Measurements from ENCODE around the gene AOAH.
A peak's percentile ranks its signal among the peaks of the same experiment; 100 is the strongest.

The AOAH gene, protein sequence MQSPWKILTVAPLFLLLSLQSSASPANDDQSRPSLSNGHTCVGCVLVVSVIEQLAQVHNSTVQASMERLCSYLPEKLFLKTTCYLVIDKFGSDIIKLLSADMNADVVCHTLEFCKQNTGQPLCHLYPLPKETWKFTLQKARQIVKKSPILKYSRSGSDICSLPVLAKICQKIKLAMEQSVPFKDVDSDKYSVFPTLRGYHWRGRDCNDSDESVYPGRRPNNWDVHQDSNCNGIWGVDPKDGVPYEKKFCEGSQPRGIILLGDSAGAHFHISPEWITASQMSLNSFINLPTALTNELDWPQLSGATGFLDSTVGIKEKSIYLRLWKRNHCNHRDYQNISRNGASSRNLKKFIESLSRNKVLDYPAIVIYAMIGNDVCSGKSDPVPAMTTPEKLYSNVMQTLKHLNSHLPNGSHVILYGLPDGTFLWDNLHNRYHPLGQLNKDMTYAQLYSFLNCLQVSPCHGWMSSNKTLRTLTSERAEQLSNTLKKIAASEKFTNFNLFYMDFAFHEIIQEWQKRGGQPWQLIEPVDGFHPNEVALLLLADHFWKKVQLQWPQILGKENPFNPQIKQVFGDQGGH

DNA sequence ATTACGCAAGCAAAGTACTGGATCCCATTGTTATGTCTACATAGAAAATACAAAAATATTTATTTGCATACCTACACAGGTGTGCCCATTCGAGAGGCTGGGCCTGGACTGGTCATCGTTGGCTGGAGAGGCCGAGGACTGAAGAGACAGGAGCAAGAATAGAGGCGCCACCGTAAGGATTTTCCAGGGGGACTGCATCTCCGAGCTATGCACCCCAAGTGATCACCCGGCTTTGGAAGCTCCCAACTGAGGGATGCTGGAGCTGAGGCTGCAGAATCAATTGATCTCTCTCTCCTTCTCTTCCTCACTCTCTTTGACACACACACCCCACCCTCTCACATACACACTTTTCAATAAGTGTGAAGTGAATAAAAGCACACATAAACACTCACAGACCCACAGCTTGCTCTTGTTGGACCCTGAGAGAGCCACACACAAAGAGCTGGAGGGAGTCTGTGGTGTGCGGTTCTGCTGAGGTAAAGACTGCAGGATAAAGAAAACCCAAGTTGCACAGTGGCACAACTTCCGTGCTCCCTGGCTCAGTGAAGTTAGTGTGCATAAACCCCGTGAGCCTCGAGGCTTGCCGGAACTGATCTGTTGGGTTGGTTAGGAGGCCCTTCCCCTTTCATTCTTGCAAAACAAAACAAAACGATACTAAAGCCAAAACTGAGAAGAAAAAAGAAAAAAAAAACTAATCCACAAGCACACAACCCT lies at the start of gene AOAH:
AOAH (minus strand) TSS at position 544 of the 714 bp plus-strand sequence; CDS start at position 198, 346 bp downstream.
- peak; percentile 37 for DNase-seq

- no peak for DNase-seq
Measured at GRCh38 chr7:36766451-36766850, 42.2 kb upstream of the AOAH start.

- DNase-seq, result no peak
Measured at GRCh38 chr7:36765605-36766004, 41.3 kb upstream of the AOAH start.

- no peak for DNase-seq
Measured at GRCh38 chr7:36764929-36765328, 40.6 kb upstream of the AOAH start.

DNA sequence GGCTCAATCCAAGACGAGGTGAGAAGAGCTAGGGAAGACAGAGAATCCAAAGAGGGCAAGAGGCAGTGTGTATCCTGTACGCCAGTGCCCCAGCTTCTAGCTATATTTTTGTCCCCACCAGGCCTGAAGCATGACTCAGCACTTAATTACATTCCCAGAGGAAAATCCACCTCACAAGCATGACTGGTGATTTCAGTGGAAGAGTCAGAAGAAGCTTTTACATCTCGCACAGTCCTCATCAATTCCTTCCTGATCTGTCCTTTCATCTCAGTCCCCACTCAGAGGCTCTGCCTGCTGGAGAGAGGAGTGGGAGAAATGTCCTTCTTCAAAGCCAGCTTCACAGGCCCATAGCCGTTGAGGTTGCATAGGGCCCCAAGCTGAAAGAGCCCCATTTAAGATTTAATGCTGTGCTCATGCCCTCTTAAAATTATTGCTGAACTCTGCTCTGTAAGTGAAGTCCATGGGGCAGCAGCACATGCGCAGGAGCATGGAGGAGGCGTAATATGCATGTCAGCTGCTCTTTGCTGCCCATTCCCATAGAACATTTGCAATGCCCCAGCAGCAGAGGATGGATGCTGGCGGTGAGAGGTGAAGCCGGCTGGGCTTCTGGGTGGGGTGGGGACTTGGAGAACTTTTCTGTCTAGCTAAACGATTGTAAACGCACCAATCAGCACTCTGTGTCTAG lies 39.0 kb upstream of the AOAH start:
- no peak for DNase-seq

DNA sequence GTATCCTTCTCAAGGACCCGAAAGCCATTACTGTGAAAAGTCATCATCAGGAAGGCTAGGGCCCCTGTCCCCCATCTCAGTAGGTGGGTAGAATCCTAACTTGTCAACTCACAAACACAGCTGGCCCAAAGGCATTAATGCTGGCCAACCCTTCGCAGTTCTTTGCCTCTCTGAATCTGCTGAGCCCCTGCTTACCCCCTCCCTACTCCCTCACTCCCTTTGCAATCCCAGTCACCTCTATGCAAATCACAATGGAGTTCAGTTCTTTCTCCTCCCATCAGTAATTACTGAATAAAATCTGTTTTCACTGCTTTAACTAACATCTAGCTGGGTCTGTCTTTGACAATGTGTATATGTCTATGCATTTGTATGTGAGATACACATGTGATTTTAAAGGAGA lies 38.1 kb upstream of the AOAH start:
- no peak for DNase-seq

- DNase-seq, result no peak
Measured at GRCh38 chr7:36761835-36762234, 37.5 kb upstream of the AOAH start.

- DNase-seq, result no peak
Measured at GRCh38 chr7:36760856-36761762, 36.8 kb upstream of the AOAH start.

DNA sequence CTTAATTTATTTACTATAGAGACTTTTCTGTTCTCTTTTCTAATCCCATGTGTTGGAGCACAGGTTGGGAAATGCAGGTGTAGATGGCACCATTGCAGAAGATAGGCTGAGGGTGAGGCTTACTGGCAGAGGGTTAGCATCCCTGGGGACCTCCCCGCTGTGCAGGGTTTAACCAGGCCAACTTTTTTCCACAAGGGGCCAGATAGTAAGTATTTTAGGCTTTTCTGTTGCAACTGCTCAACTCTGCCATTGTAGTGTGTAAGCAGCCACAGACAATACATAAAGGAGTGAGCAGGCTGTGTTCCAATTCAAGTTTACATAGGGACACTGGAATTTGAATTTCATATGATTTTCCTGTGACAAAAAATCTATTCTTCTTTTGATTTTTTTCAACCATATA lies 34.6 kb upstream of the AOAH start:
- DNase-seq, result no peak

DNA sequence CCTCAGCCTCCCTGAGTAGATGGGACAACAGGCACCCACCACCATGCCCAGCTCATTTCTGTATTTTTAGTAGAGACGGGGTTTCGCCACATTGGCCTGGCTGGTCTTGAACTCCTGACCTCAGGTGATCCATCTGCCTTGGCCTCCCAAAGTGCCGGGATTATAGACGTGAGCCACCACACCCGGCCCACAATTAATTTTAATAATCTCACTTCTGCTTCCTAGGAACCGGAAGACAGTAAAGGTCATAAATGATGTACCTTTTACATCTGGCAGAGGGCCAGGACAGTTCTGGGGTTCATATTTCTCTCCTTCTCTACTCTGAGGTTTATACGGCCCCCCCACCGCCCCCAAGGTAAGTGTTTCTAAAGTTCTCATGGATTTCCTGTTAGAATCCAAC lies 31.2 kb upstream of the AOAH start:
- no peak for DNase-seq

- DNase-seq, result no peak
Measured at GRCh38 chr7:36752026-36752711, 27.9 kb upstream of the AOAH start.

DNA sequence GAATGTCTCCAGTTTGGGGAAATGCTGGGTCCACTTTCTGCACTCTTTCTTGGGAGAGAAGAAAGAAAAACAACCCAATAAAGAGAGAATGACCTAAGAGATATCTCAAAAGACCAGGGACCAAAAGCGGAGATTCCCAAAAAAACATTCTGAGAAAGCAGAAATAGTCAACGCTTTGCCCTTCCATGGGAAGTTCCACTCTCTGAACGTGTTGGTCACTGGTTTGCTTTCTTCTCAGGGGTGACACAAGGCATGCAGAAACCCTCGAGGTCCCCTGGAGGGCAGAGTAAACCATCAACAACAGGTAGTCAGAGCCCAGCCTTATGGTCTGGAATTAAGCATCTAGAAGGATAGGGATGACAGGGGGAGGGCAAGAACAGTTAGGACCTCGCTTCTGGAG lies 26.2 kb upstream of the AOAH start:
- no peak for DNase-seq

DNA sequence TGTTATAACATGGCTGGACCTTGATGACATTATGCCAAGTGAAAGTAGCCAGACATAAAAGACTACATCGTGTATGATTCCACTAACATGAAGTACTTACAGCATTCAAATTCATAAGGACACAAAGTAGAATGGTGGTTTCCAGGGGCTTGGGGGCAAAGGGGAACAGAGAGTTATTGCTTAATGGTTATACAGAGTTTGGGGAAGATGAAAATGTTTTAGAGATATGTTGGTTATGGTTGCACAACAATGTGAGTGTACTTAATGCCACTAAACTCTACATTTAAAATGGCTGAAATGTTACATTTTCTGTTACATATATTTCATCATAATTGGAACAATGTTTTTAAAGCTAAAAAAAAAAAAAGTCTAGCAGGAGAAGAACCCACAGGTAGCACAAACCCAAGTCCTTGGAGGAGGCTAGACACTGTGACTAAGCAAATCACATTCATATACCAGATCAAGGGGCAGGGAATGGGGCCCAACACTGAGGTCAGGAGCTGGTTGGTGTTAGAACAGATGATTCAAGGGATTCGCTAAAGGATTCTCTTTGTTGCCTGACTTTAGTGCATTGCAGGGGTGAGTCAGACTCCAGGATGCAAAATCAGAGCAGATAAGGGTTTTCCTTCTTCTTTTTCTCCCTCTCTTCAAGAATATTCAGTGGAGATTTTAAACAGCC lies 25.1 kb upstream of the AOAH start:
- DNase-seq, result no peak

- no peak for DNase-seq
Measured at GRCh38 chr7:36748017-36748487, 23.8 kb upstream of the AOAH start.

DNA sequence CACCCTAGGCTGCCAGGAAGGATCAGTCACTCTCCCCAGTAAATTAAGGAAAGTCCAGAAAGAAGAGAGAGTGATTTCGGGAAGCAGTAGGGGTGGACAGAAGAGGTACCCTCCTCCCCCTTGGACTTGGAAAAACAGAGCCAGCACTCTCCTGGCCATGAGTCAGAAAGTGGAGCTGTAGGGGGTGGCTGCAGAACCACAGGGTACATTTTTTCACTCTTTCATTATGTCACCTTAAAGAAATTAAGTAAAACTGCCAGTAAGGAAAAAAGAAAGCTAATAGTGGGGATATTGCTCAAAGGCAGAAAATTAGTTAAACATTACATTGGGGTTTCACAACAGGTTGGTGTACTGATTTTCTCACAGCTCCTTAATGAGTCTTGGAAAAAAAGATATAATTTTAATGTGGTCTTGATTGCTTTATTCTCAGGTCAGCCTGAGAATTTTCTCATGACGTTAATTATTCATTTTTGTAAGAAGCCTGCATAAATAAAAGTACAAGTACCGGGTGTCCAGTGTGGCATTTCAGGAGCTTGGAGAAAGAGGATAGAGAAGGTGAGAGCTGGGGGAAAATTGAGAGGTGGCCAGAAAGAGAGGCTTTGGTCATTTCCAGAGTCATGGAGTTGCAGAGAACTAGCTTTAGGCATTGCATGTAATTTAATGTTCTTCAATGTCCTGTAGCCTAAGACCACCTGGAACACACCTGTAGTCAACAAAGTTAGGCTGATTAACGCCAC lies 23.2 kb upstream of the AOAH start:
- no peak for DNase-seq

GRCh38 chr7:36746347-36746746 lies 22.1 kb upstream of the AOAH start:
- DNase-seq, result no peak

- no peak for DNase-seq
Measured at GRCh38 chr7:36742911-36743775, 18.8 kb upstream of the AOAH start.

DNA sequence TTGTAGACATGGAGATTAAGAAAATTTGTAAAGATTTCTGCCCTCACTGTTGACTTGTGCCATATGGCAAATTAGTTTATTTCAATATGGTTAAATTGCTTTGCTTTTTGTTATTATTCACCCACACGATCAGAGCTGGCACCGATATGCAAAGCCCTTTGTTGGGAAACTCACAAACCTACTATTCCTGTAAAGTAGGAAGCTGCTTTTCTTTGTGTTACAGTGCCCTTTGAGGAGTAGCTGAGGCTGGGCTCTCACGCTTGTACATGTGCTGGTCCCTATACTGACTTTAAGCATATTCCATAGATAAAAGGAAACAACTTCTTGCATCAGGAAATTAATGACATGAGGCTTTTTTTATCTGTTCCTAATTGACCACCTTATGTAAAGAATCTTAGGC lies 17.6 kb upstream of the AOAH start:
- DNase-seq, result no peak

DNA sequence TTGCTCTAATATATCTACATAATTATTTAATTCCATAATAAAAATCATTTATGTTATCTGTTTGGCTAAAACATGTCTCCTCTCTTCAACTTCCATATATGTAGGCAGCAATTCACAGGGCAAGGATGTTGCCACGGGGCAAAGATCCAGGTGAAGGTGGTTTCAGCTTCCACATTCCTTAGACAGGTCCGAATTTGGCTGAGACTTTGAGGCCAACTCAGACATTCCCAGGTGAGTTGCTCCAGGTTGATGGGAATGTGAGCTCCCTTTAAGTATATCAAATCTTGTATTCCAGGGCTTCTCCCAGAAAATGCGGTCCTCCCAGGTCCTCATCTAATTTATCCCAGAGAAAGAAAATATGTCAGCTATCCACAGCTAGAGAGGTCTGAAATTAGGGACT lies 15.1 kb upstream of the AOAH start:
- no peak for DNase-seq
